ENCODE results near the gene SSRP1.

The SSRP1 gene

DNA sequence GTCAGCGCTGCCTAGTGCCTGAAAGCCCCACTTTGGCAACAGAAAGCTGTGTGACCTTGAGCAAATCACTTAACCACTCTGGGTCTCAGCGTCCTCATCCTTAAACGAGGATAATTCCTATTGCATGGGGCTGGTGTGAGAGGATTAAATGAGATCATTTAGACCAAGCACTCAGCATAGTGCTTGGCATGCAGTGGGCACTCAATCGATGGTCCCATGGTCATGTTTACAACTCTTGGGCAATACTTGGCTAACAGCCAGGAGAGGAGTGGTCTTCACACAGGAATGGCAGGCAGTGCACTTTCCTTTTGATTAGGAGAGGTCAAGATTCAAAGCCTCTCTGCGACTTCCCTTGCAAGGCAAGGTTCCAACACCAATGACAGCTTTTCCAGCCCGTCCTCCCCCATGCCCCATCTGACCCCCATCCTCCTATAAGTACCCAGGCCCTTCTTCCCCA is 25.0 kb downstream of the SSRP1 start:
- TF ChIP-seq, protein P1, sequence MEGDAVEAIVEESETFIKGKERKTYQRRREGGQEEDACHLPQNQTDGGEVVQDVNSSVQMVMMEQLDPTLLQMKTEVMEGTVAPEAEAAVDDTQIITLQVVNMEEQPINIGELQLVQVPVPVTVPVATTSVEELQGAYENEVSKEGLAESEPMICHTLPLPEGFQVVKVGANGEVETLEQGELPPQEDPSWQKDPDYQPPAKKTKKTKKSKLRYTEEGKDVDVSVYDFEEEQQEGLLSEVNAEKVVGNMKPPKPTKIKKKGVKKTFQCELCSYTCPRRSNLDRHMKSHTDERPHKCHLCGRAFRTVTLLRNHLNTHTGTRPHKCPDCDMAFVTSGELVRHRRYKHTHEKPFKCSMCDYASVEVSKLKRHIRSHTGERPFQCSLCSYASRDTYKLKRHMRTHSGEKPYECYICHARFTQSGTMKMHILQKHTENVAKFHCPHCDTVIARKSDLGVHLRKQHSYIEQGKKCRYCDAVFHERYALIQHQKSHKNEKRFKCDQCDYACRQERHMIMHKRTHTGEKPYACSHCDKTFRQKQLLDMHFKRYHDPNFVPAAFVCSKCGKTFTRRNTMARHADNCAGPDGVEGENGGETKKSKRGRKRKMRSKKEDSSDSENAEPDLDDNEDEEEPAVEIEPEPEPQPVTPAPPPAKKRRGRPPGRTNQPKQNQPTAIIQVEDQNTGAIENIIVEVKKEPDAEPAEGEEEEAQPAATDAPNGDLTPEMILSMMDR (IDR thresholded peaks at IDR 0.05) = no peak

DNA sequence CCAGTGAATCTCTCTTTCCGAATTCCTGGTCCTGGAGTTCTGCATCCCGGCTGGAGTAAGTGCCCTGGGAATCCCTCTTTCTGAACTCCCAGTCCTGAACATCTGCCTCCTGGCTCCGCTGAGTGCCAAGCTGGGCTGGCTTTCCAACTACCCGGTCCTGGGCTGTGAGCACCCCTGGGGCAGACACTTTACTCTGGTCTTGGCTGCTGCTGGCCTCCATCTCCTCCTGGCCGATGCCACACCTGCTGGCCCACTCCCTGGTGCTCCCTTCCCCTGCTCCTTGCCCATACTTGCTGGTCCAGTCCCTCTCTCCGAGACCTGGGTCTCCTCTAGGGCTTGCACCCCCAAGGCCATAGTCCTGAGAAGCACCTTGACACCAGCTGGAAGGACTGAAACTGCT is 25.6 kb downstream of the SSRP1 start:
- TF ChIP-seq, protein P1 (IDR thresholded peaks at IDR 0.05) = no peak

DNA sequence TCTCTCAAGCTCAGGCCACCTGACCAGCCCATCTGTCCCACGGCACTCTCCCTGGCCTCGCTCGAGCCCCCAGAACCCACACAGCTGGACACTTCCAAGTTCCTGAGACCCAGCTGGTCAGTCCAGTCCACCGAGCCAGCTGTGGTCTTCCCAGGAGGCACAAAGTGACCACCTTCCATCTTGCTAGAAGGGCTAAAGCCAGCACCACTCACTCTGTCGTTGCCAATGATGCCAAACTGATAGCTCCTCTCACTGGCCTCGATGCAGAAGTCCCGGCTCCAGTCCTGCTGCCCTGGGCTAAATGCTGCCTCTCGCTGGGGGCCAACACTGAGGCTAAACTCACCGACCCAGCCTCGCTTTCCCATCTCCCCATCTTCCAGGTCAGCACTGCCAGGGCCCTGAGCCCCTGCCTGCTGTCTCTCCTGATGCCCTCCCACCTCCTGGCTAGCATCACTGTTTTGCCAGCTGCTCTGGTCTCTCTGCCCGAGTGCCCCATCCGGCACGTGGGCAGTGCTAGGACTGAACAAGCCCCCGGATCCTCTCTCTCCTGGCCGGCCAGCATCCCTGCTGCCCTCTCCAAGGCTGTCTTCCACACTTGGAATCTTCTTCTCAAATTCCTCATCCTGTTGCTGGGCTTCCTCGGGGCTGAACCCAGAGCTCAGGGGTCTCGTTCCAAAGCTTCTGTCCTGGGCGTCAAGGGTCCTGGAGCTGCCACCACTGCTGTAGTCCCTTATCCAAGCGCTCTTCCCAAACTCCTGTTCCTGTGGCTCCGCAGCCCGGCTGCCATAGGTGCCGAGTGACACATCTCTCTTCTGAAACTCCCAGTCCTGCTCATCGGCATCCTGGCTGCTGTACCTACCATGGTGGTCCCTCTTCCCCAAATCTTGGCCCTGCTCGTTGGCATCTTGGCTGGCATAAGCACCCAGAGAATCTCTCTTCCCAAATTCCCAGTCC is 26.3 kb downstream of the SSRP1 start:
- TF ChIP-seq, protein P1 (IDR thresholded peaks at IDR 0.05) = no peak

DNA sequence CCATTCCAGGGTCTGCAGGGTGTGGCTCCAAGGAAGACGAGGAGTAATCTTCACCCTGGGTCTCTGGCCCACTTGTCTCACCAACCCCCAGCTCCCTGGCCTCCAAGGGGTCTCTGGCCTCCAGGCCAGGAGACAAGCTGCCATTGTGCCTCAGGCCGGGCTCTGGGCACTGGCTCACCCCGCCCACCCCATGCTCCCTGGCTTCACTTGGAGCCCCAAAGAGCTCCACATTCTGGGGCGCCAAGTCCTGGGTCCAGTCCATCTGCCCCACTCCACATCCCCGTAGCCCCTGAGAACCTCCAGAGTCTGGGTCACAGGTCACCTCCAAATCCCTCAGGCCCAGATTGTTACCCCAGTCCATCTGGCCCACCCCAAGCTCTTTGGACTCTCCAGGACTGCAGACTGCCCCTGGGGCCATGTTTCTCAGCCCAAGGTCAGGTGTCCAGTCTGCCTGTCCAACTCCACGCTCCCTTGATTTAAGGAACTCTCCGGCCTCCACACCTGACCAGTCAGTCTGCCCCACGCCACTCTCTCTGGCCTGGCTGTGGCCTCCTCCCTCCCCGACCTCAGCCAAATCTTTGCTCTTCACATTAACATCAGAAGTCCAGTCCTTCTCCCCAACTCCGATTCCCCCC is 27.1 kb downstream of the SSRP1 start:
- TF ChIP-seq, protein P1 (IDR thresholded peaks at IDR 0.05) = no peak

DNA sequence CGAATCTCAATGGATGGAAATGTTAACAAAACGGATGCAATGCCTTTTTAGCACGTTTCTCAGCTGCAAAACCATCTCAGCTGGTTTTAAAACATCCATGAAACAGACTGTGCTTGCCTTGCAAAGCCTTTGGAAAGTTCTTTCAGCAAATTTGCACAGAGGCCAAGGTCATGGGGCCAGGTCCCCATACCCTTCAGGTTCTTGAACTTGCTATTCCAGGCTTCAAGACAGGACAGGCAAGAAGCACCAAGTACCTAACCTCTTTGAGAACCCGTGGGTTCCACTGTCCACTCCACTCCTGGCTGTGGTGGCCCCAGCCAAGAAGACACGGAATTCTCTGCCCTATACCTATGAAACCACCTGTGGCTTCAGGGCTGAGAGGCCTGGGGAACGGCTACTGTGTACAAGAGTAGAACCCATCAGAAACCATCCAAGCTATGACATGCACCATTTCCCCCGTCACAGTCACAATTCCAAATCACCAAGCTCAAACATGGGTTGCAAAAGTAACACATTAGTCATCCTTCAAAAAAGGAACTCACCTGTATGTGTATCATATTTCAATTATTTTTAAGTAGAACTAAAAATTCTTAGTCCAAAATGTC is 27.9 kb downstream of the SSRP1 start:
- TF ChIP-seq, protein P1 (IDR thresholded peaks at IDR 0.05) = no peak

DNA sequence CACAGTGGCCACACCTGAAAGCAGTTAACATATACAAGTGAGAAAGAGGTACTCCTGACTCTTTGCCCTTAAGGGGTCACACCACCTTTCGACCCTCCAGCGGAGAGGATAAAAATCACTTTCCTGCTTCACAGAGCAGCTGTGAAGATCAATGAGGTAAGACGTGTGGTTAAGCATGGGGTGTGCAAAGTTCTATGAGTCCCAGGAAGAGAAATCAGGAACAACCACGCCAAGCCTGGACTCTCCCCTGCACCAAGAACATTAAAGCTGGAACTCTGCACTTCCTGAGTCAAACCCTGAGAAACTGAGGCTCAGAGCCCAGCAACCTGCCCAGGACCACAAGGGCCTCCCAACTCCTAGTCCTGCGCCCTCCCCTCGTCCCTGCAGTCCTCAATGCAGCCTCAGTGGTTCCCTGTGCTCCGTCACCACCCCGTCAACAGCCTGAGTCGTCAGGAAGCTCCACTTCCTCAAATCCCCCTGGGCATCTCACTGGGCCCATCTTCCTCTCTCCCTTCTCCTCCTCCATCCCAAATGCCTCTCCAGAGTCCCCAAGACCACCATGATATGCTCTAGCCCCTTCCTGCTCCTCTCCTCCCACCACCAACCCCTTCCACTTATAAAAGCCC is 28.6 kb downstream of the SSRP1 start:
- TF ChIP-seq, protein P1 (IDR thresholded peaks at IDR 0.05) = no peak

DNA sequence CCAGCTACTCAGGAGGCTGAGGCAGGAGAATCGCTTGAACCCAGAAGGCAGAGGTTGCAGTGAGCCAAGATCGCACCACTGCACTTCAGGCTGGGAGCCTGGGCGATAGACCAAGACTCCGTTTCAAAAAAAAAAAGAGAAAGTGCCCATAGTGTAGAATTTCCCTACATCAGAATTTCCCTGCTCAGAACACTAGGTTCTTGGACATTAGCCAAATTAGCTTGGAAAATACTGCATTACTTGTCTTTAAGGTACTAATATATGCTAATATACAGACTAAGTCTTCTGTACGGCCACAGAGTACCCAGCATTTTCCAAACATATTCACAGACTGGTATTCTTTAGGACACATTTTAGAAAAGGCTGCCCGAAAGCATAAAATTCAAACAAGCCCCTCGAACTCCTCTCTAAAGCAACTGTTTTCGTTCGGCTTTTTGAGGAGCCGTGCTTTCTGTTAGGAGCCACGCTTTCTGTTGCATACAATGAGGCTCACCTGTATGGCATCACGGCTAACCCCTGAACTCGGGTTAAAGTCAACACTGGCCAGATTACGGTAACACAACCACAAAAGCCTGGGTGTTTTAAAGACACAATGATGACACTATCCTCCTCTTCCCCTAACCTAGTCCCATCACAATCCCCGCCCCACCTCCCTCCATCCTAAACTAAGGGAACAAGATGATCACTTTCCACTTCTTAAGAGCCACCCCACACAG is 29.4 kb downstream of the SSRP1 start:
- TF ChIP-seq, protein P1 (IDR thresholded peaks at IDR 0.05) = no peak

All from LNCAP (cell line).